ENCODE results near the gene OGFR. TPM values are rescaled to one million over a fixed set of nuclear protein-coding genes. Genes with fewer than 3 reads are reported as not detected.

OGFR gene
- total RNA-seq, 1 donor = 31.0 TPM

- peak; percentile 58 for DNase-seq (ENCODE audit: low read depth)
- TF ChIP-seq, protein P1, sequence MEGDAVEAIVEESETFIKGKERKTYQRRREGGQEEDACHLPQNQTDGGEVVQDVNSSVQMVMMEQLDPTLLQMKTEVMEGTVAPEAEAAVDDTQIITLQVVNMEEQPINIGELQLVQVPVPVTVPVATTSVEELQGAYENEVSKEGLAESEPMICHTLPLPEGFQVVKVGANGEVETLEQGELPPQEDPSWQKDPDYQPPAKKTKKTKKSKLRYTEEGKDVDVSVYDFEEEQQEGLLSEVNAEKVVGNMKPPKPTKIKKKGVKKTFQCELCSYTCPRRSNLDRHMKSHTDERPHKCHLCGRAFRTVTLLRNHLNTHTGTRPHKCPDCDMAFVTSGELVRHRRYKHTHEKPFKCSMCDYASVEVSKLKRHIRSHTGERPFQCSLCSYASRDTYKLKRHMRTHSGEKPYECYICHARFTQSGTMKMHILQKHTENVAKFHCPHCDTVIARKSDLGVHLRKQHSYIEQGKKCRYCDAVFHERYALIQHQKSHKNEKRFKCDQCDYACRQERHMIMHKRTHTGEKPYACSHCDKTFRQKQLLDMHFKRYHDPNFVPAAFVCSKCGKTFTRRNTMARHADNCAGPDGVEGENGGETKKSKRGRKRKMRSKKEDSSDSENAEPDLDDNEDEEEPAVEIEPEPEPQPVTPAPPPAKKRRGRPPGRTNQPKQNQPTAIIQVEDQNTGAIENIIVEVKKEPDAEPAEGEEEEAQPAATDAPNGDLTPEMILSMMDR (IDR thresholded peaks at IDR 0.05; ENCODE audit: insufficient read depth, low read length) = no peak
- H3K4me3 ChIP-seq (ENCODE audit: low read depth, low read length) = no peak overlapping the region
These were observed 10.7 kb downstream of the OGFR start for GRCh38 chr20:62815066-62815991.

- TF ChIP-seq, protein P1 (IDR thresholded peaks at IDR 0.05; ENCODE audit: insufficient read depth, low read length) = no peak
- peak overlapping the region; percentile 31 for H3K4me3 ChIP-seq (ENCODE audit: low read depth, low read length)
- no peak for DNase-seq (ENCODE audit: low read depth)
These were observed 11.6 kb downstream of the OGFR start for GRCh38 chr20:62816031-62816883.

DNA sequence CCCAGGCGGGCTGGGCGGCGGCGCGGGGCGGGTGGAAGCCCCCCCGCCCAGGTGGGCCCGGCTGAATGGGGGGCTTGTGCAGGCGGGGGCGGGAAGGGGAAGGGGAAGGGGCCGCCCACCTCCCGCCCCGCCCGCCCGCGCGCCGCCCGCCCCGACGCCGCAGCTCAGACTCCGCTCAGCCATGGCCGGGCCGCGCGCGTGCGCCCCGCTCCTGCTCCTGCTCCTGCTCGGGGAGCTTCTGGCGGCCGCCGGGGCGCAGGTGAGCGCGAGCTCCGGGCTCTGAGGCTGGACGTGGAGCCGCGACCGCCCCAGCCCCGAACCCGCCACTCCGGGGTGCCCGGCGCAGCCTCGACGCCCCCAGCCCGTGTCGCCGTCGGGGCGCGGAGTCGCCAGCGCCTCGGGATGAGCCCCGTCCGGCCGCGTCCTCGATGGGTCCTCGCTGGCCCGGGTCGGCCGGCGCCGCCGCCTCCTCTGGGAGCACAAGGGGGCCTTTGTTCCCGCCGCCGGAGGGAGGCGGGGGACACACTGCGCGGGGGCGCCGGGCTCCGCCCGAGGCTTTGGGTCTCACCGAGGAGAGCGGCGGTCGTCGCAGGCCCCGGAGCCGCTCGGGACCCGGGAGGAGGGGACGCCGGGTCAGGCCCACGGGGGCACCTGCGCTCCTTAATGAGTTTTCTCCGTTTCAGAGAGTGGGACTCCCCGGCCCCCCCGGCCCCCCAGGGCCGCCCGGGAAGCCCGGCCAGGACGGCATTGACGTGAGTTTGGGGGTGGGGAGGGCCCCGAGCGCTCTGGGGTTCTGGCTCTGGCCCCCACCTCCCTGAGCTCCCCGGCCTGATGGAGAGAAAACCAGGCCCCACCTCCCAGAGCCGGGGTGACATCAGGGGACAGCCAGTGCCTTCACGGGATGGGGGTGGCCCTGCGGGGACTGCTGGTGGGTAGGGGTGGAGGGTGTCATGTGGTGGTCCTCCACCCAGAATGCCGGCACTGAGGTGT, 12.5 kb downstream of the OGFR start, which contains the start of gene COL9A3:
TSS of gene COL9A3 (plus strand) at position 167 of the 990 bp plus-strand sequence. CDS start at position 182, 15 bp downstream.
- TF ChIP-seq, protein P1 (IDR thresholded peaks at IDR 0.05; ENCODE audit: insufficient read depth, low read length) = no peak
- DNase-seq (ENCODE audit: low read depth) = no peak

GRCh38 chr20:62817975-62818591, 13.4 kb downstream of the OGFR start:
- DNase-seq (ENCODE audit: low read depth) = no peak
- no peak overlapping the region for H3K4me3 ChIP-seq (ENCODE audit: low read depth, low read length)
- TF ChIP-seq, protein P1 (IDR thresholded peaks at IDR 0.05; ENCODE audit: insufficient read depth, low read length) = no peak

More for the DNA sequence above, 12.5 kb downstream of the OGFR start, which contains the start of gene COL9A3:
- H3K4me3 ChIP-seq (ENCODE audit: low read depth, low read length) = peak within 1 kb of the TSS; percentile 31

DNA sequence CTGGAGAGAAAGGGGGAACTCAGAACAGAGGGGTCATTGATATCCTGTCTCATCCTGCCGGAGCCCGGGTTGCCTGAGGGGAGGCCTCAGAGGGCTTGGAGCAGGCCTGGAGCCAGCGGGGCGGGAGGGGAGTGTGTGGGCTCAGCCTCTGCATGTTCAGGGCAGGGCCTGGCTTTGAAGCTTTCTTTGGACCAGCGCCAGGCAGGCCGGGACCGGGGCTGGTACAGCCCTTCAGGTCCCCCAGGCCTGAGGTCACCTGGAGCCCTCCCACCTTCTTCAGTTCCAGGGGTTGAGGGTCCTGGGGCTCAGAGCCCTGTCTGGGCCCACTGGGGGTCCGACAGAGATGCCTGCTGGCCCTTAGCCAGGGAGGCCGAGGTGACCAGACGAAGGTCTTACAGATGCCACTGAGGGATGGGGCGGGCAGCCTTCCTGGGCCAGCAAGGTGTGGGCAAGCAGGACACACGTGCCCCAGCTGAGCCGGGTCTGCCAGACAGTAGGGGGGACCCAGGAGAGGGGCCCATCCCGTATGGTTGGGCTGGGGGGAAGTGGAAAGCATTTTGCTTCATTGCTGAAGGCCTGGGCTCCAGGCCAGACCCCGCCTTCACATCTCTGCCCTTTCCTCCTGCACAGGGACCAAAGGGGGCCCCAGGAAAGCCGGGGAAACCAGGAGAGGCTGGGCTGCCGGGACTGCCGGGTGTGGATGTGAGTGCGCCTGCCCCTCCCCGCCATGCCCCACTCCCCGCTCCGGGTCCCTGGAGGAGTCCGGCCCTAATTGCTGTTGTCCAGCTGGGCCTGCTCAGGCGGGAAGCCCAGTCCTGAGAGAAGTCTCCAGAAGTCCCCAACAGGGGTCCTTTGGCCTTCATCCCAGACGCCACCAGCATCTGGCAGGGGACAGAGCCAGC, 14.2 kb downstream of the OGFR start:
- TF ChIP-seq, protein P1 (IDR thresholded peaks at IDR 0.05; ENCODE audit: insufficient read depth, low read length) = no peak
- DNase-seq (ENCODE audit: low read depth) = peak; percentile 53
- H3K4me3 ChIP-seq (ENCODE audit: low read depth, low read length) = no peak overlapping the region

Measured in fibroblast of the aortic adventitia (primary cell).